Activated T-helper 2 cell treated with anti-CD3 and anti-CD28 coated beads, Interferon-gamma antibody, Interleukin-2, Interleukin-4, amounts not matched to agents 10 μg/mL and 5 μg/mL and 100 μg/mL, durations not matched to agents 14 hours and 24 hours and 36 hours (primary cell): Measurements from ENCODE around the gene TAS2R13. TPM values are rescaled to one million over a fixed set of nuclear protein-coding genes. Genes with fewer than 3 reads are reported as not detected.

ENCODE experiments used
- DNase-seq: peaks from one replicate; pipeline ENCODE4 v3.0.0; 2021; ENCODE audit warnings: low spot score
- H3K27ac Mint-ChIP-seq: one replicate; pipeline ENCODE4 v1.8.0; 2021; ENCODE audit warnings: mixed read lengths
- H3K27me3 Mint-ChIP-seq: one replicate; pipeline ENCODE4 v1.8.0; 2021; ENCODE audit warnings: low read depth, mixed read lengths
- H3K36me3 Mint-ChIP-seq: one replicate; pipeline ENCODE4 v1.8.0; 2021; ENCODE audit warnings: low read depth, mixed read lengths
- H3K4me1 Mint-ChIP-seq: one replicate; pipeline ENCODE4 v1.8.0; 2021; ENCODE audit warnings: low read depth, mixed read lengths
- H3K4me3 Mint-ChIP-seq: one replicate; pipeline ENCODE4 v1.8.0; 2021; ENCODE audit warnings: low read depth, mild to moderate bottlenecking, moderate library complexity, mixed read lengths
- H3K9me3 Mint-ChIP-seq: one replicate; pipeline ENCODE4 v1.8.0; 2021; ENCODE audit warnings: mixed read lengths
- intact Hi-C: fragments of 100-400 bp; cut with micrococcal nuclease; formaldehyde crosslinking; loops from one replicate; pipeline ENCODE4 v1.15.1; 2023
- total RNA-seq: library from RNA; stranded (reverse); gene quantifications from 2 replicates; pipeline ENCODE4 v1.2.3, GENCODE V29; 2022

TAS2R13 gene
- 0.74 and 0.84 TPM in 2 replicates for total RNA-seq

- intact Hi-C loops = no loop called here
- DNase-seq = no peak
- peaks cover 5% of the 10 kb centered on the region for H3K9me3 Mint-ChIP-seq
- H3K27ac Mint-ChIP-seq = no peak within 1 kb of the TSS
- H3K27me3 Mint-ChIP-seq = no peaks in the 10 kb centered on the region
- H3K36me3 Mint-ChIP-seq = peaks cover 8% of the 10 kb centered on the region
- H3K4me1 Mint-ChIP-seq = no peaks in the 10 kb centered on the region
- H3K4me3 Mint-ChIP-seq = no peak within 1 kb of the TSS
Measured at GRCh38 chr12:10909462-10909861, at the start of gene TAS2R13. TAS2R13 (minus strand) TSS chr12:10909562; CDS start chr12:10909298, 264 bp downstream.

GRCh38 chr12:10957741-10958140, 48.4 kb upstream of the TAS2R13 start:
- peaks cover 19% of the 10 kb centered on the region for H3K36me3 Mint-ChIP-seq
- H3K9me3 Mint-ChIP-seq = peaks cover 23% of the 10 kb centered on the region
- H3K4me3 Mint-ChIP-seq = no peak overlapping the region
- intact Hi-C loops = no loop called here
- no peak overlapping the region for H3K27ac Mint-ChIP-seq
- H3K4me1 Mint-ChIP-seq = peaks cover 27% of the 10 kb centered on the region
- peaks cover 13% of the 10 kb centered on the region for H3K27me3 Mint-ChIP-seq
- no peak for DNase-seq

GRCh38 chr12:10956085-10956484, 46.7 kb upstream of the TAS2R13 start:
- Mint-ChIP-seq H3K9me3 (peaks cover 24% of the 10 kb centered on the region), H3K4me1 (peaks cover 27% of the 10 kb centered on the region), H3K36me3 (peaks cover 23% of the 10 kb centered on the region), H3K27me3 (peaks cover 13% of the 10 kb centered on the region), H3K4me3 (no peak overlapping the region), H3K27ac (no peak overlapping the region)
- no peak for DNase-seq
- intact Hi-C loops = no loop called here

- Mint-ChIP-seq H3K36me3 (peaks cover 36% of the 10 kb centered on the region), H3K9me3 (peaks cover 38% of the 10 kb centered on the region), H3K4me1 (peaks cover 21% of the 10 kb centered on the region), H3K4me3 (no peak overlapping the region), H3K27me3 (peaks cover 10% of the 10 kb centered on the region), H3K27ac (no peak overlapping the region)
- intact Hi-C loops = no loop called here
- no peak for DNase-seq
Measured at GRCh38 chr12:10952645-10953044, 43.3 kb upstream of the TAS2R13 start.

GRCh38 chr12:10943167-10943566, 33.8 kb upstream of the TAS2R13 start:
- H3K27me3 Mint-ChIP-seq = no peaks in the 10 kb centered on the region
- peaks cover 12% of the 10 kb centered on the region for H3K36me3 Mint-ChIP-seq
- no peak for DNase-seq
- intact Hi-C loops = no loop called here
- peaks cover 8% of the 10 kb centered on the region for H3K4me1 Mint-ChIP-seq
- no peak overlapping the region for H3K27ac Mint-ChIP-seq
- H3K9me3 Mint-ChIP-seq = peaks cover 28% of the 10 kb centered on the region
- no peak overlapping the region for H3K4me3 Mint-ChIP-seq

DNA sequence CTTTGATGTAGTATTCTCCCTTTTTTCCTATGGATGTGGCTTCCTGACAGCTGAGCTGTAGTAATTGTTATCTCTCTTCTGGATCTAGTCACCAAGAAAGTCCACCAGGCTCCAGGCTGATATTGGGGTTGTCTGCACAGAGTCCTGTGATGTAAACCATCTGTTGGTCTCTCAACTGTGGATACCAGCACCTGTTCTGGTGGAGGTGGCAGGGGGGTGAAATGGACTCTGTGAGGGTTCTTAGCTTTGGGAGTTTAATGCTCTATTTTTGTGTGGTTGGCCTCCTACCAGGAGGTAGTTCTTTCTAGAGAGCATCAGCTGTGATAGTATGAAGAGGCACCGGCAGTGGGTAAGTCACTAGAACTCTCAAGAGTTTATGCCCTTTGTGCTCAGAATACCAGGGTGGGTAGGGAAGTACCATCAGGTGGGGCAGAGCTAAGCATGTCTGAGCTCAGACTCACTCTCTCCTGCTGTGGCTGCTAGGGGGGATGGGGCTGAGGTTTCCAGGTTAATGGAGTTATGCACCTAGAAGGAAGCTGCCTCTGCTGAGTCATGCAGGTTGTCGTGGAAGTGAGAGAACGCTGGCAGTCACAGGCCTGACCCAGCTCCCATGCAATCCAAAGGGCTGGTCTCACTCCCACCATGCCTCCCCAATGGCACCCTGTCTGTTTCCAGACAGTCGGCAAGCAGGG, 32.7 kb upstream of the TAS2R13 start:
- Mint-ChIP-seq H3K4me3 (no peak overlapping the region), H3K36me3 (peaks cover 3% of the 10 kb centered on the region), H3K9me3 (peaks cover 17% of the 10 kb centered on the region), H3K27me3 (no peaks in the 10 kb centered on the region), H3K4me1 (peaks cover 8% of the 10 kb centered on the region), H3K27ac (no peak overlapping the region)
- DNase-seq = no peak
- intact Hi-C loops = no loop called here

- no peak for DNase-seq
- no peaks in the 10 kb centered on the region for H3K27me3 Mint-ChIP-seq
- peaks cover 10% of the 10 kb centered on the region for H3K9me3 Mint-ChIP-seq
- no peak overlapping the region for H3K4me3 Mint-ChIP-seq
- peaks cover 8% of the 10 kb centered on the region for H3K4me1 Mint-ChIP-seq
- no peak overlapping the region for H3K27ac Mint-ChIP-seq
- intact Hi-C loops = no loop called here
- H3K36me3 Mint-ChIP-seq = no peaks in the 10 kb centered on the region
Measured at GRCh38 chr12:10941369-10941768, 32.0 kb upstream of the TAS2R13 start.

DNA sequence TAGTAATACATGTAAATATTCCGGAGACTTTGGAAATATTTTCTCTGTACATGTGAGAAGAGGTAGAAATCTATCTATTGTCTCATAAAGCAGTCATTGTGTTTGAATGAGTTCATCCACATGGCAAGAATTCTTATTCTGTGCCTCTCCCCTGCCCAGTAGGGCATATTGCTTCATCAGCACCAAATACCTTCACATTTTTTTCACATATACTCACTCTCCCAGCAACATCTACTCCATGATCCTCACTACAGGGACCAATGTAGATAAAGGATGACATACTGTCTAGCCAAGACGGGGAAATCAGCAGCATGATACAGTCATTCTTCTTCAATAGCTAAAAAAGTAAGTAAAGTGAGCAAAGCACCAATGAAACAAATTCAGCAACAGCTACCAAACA, 31.0 kb upstream of the TAS2R13 start:
- no peak overlapping the region for H3K27ac Mint-ChIP-seq
- DNase-seq = no peak
- intact Hi-C loops = no loop called here
- no peaks in the 10 kb centered on the region for H3K36me3 Mint-ChIP-seq
- H3K9me3 Mint-ChIP-seq = peaks cover 4% of the 10 kb centered on the region
- no peaks in the 10 kb centered on the region for H3K27me3 Mint-ChIP-seq
- no peak overlapping the region for H3K4me3 Mint-ChIP-seq
- H3K4me1 Mint-ChIP-seq = peaks cover 8% of the 10 kb centered on the region

DNA sequence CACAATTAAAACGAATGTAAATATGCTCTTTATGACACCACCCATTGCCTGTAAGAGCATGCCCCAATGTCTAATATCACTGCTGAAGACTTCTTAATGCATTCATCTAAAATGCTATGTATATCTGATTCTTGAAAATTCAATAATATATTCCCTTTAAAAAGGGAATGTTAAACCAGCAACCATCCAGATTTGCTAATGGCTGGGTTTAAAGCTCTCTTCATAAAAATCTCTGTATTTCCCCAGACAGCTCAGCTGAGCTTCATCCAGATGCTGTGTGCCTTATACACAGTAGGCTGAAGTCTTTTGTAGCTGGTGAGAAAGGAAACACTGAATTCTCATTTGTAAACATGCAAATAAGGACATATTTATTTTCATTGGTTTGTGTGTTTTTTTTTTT, 29.8 kb upstream of the TAS2R13 start, which contains the start of gene TAS2R14:
Gene TAS2R14 (minus strand): TSS at position 101 of the 400 bp plus-strand sequence. CDS start 56 bp downstream, at position 45.
- no peaks in the 10 kb centered on the region for H3K27me3 Mint-ChIP-seq
- no peaks in the 10 kb centered on the region for H3K36me3 Mint-ChIP-seq
- peaks cover 8% of the 10 kb centered on the region for H3K4me1 Mint-ChIP-seq
- H3K27ac Mint-ChIP-seq = no peak within 1 kb of the TSS
- intact Hi-C loops = no loop called here
- no peak for DNase-seq
- no peak within 1 kb of the TSS for H3K4me3 Mint-ChIP-seq
- no peaks in the 10 kb centered on the region for H3K9me3 Mint-ChIP-seq

GRCh38 chr12:10936506-10936905, 27.1 kb upstream of the TAS2R13 start:
- Mint-ChIP-seq H3K27me3 (no peaks in the 10 kb centered on the region), H3K4me3 (no peak overlapping the region), H3K36me3 (no peaks in the 10 kb centered on the region), H3K4me1 (peaks cover under 1% of the 10 kb centered on the region), H3K27ac (no peak overlapping the region), H3K9me3 (no peaks in the 10 kb centered on the region)
- no peak for DNase-seq
- intact Hi-C loops = no loop called here

DNA sequence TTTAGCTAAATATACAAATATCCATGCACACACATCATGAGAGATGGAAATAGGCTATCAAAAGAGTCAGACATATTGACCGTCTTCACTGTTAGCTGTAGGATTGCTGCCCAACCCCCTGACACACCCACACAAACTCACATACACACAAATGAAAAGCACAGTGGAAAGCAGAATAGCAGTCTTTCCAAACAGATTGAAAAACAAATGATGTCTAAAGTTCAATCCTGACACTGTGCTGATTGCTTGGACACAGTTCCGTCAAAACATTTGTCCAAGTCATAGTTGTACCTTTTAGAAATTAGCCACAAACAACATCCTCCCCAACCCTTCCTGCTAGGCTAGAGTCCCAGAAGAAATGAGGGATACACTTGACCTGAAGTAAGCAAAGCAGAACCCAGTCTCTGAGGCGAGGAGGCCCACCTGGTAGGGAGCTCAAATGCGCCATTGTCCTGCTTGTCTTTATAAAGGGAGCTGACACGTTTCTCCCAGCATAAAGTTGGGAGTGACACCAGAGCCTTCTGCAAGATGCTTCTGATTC, 19.5 kb upstream of the TAS2R13 start, which contains the start of gene PRH2:
Gene PRH2 (plus strand): TSS at position 491 of the 541 bp plus-strand sequence. CDS start 38 bp downstream, at position 529.
- no peak for DNase-seq
- no peak within 1 kb of the TSS for H3K4me3 Mint-ChIP-seq
- H3K9me3 Mint-ChIP-seq = no peaks in the 10 kb centered on the region
- no peak within 1 kb of the TSS for H3K27ac Mint-ChIP-seq
- H3K4me1 Mint-ChIP-seq = no peaks in the 10 kb centered on the region
- intact Hi-C loops = no loop called here
- H3K27me3 Mint-ChIP-seq = no peaks in the 10 kb centered on the region
- H3K36me3 Mint-ChIP-seq = no peaks in the 10 kb centered on the region

DNA sequence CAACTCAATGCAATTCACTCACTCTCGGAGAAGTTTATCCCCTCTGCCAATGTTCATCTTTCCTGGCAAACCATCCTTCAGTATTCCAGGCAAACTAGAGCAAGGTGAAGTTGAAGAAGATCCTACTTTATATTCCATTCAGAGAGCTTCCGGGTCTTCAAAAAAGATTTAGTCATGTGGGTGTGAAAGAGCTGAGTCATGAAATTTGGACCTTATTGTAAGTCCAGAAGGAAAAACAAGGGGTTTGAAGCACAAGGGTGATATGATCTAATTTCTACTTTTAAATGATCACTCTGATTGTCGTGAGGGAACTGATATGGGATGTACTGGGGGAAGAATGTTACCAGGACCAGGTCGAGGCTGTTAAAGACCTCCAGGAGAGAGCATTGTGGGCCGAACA, 16.9 kb upstream of the TAS2R13 start:
- intact Hi-C loops = no loop called here
- Mint-ChIP-seq H3K4me3 (no peak overlapping the region), H3K36me3 (no peaks in the 10 kb centered on the region), H3K9me3 (no peaks in the 10 kb centered on the region), H3K27me3 (no peaks in the 10 kb centered on the region), H3K4me1 (no peaks in the 10 kb centered on the region), H3K27ac (no peak overlapping the region)
- DNase-seq = no peak

DNA sequence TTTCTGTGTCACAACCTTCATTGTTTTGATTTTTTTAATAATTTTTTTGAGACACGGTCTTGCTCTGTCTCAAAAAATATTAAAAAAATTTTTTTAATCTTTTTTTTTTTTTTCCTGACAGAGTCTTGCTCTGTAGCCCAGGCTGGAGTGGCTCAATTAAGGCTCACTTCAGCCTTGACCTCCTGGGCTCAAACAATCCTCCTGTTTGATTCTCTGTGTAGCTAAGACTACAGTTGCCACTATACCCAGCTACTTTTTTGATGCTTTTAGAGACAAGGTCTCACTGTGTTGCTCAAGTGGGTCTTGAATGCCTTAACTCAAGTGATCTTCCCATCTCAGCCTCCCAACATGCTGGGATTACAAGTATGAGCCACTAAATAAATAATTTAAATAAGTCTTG, 10.4 kb upstream of the TAS2R13 start:
- Mint-ChIP-seq H3K27me3 (no peaks in the 10 kb centered on the region), H3K9me3 (no peaks in the 10 kb centered on the region), H3K4me3 (no peak overlapping the region), H3K36me3 (no peaks in the 10 kb centered on the region), H3K27ac (no peak overlapping the region), H3K4me1 (no peaks in the 10 kb centered on the region)
- no peak for DNase-seq
- intact Hi-C loops = no loop called here
